OCI-LY3 (cell line): ENCODE measurements around the gene IQCN.

Experiments
- EZH2phosphoT487 ChIP-seq: fragments of 200-600 bp; shearing (Covaris generic); IDR thresholded peaks from 2 replicates; pipeline ENCODE4 v1.6.1; 2018; ENCODE audit warnings: antibody characterized with exemption, mixed run types, low read depth
- TF ChIP-seq, protein P1 (sequence below): fragments of 200-600, 300-600 bp; sonication (generic); IDR thresholded peaks from 2 replicates; pipeline ENCODE4 v1.5.1; 2014; ENCODE audit warnings: antibody characterized with exemption, low read length, low read depth

DNA sequence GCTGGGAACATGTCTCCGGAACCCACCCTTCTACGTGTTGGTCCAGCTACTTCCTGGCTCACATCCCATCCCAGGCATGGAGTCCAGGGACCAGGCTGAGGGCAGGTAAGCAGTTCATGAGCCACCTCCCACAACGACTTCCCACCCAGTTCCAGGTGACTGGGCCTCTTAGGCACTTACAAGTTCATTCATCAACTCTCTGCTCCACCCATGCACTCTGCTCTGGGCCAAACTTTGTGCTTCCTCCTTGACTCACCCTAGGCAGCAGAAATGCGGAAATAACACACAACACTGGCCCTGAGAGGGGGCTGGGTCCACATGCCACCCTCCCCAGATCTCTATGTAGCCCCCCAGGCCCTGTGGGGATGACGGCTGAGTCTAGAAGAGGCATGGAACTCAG, 20.5 kb downstream of the IQCN start:
- no peak for TF ChIP-seq EZH2phosphoT487
- TF ChIP-seq, protein P1, sequence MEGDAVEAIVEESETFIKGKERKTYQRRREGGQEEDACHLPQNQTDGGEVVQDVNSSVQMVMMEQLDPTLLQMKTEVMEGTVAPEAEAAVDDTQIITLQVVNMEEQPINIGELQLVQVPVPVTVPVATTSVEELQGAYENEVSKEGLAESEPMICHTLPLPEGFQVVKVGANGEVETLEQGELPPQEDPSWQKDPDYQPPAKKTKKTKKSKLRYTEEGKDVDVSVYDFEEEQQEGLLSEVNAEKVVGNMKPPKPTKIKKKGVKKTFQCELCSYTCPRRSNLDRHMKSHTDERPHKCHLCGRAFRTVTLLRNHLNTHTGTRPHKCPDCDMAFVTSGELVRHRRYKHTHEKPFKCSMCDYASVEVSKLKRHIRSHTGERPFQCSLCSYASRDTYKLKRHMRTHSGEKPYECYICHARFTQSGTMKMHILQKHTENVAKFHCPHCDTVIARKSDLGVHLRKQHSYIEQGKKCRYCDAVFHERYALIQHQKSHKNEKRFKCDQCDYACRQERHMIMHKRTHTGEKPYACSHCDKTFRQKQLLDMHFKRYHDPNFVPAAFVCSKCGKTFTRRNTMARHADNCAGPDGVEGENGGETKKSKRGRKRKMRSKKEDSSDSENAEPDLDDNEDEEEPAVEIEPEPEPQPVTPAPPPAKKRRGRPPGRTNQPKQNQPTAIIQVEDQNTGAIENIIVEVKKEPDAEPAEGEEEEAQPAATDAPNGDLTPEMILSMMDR: no peak
